Measurements from ENCODE around the gene TMEM120B.

Gene TMEM120B

DNA sequence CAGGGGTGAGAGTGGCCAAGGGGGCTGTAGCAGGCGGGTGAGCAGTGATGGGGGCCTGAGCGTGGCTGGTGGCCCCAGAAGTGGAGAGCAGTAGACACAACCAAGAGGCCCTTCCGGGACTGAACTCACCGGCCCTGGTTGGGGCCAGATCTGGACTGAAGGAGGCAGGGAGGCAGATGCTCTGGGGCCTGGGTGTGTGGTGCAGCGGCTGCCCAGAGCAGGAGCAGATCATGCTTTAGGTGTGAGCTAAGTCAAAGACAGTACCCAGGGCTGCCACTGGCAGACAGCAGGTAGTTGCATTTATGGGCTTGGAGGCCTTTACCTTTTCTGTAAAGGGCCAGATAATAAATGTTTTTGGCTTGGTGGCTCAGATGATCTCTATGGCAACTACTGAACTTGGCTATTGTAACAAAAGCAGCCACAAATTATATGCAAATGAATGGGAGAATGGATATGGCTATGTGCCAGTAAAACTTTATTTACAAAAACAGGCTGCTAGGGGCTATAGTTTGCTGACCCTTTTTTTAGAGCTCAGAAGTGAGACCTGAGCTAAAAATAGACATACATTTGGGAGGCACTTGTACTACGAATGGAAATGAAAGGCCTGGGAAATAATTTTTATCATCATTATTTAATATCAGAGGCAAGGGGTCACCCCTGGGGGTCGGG, 116.8 kb downstream of the TMEM120B start:
- no peak for FAIRE-seq
- no peak for DNase-seq (ENCODE audit: insufficient read length, low spot score)

- no peak for FAIRE-seq
- DNase-seq (ENCODE audit: insufficient read length, low spot score), result no peak
Observed at GRCh38 chr12:121830134-121830533, 117.6 kb downstream of the TMEM120B start.

- DNase-seq (ENCODE audit: insufficient read length, low spot score) (no peak), FAIRE-seq (no peak)
Observed at GRCh38 chr12:121830588-121831265, 118.2 kb downstream of the TMEM120B start.

All from HTR-8/SVneo (cell line).